ENCODE results near the gene TRAPPC2.
"Not testable (repeated sequence)": the region's sequence is repeated elsewhere in the genome, so short reads cannot be mapped to it uniquely, and the experiment has no call there.

The TRAPPC2 gene

DNA sequence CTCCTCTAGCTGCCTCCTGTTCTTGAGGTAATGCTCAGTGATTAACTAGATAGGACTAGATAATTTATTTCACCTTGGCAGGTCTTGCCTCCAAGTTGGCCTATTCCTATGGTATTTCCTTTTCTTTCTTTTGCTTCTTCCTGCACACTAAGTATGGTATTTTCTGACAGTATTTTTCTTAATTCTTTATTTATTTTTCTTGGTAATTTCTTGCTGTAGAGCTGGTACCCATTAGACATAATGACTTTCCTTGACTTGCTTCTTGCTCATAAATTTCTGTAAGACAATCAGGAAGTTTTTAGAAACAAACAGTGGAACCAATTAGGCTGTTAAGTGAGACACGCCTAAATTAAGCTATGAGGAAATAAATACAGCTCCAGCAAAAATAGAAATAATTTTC lies 36.0 kb downstream of the TRAPPC2 start:
- no peak for DNase-seq (ENCODE audit: low spot score)

DNA sequence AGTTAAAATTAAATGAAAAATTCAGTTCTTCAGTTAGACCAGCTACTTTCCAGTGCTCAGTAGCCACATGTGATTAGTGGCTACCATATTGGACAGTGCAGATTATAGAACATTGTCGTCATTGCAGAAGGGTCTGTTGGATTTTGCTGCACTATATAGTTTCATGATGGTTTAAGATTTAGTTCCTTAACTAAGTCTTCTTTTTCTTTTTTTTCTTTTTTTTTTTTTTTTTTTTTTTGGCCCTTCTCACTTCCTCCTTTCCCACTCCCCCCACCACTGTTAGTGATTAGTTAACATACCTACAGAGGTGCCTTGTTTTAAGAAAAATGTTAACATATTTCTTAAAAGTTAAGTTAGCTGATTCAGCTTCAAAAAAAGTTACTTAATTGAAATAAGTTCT lies 36.4 kb downstream of the TRAPPC2 start:
- DNase-seq (ENCODE audit: low spot score), result no peak

DNA sequence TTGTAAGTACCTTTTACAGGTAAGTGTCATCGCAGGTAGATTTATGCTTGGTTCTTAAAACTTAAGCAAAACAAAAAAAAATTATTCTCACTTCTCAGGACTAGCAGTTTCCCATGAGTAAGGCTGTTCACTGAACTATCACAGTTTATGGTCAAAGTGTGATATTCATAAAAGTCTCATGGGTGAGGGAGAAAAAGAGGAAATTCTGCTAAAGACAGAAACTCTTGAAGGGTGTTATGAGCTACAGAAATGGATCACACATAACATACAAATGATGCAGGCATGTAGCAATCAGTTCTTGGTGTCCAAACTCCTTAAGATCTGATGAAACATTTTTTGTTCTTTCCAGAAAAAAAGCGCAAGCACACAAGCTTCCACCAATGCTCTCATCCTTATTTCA lies 37.0 kb downstream of the TRAPPC2 start:
- DNase-seq (ENCODE audit: low spot score), result no peak

DNA sequence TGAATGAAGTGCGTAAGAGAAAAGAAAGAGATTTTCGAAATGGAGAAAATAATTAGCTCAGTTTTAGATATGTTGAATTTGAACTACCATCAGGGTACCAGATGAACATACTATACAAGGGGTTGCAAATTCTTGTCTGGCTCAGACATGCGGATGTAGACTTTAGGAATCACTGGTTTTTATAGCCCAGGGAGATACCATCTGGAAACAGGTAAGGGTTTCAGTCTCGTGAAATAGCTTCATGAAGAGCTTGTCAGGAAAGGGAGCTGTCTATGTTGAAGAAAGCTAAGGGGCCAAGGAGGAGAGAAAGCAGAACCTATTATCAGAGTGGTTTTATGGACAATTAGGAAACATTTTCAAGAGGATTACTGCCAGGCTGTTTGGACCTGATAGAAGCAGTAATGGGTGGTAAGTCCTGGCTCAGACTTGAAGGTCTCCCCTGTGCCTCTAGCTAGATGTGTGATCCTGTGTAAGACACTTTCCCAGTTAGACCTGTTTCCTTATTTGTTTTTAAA lies 38.8 kb downstream of the TRAPPC2 start:
- DNase-seq (ENCODE audit: low spot score), result no peak

DNA sequence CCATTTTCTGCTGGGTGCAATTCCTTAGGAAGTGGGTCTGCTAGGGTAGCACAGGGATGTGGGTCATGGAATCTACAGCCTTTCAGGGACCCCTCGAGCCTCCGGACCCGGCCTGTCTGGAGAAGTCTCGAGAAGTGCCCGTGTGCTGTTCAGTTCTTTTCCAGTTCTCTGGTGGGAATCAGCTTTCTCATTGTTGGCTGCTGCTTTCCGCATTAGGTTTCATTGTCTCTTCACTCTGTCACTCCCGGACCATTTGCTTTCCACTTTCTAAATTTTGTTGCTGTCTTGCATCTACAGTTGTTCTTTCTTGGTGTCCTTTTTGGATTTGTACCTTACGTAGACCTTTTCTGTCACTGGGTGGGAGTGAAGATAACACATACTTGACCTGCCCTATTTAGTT lies 39.4 kb downstream of the TRAPPC2 start:
- no peak for DNase-seq (ENCODE audit: low spot score)

DNA sequence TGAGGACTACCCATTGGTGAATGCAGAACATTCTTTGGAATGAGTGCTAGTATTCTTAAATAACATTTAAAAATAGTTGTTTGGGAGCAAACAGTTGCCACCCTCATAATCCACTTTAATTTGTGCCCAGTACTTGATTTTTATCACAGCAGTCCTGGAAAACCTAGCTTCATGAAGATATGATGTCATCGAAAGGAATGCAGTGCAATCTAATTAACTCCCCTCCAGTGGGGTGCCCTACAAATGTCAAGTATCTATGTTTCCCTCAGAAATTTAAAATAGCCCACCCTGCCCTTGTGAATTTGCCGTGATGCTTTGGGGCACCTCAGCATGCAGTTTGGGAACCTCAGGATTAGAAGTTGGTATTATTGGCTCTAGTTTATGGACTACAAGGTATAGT lies 40.1 kb downstream of the TRAPPC2 start:
- DNase-seq (ENCODE audit: low spot score), result no peak

DNA sequence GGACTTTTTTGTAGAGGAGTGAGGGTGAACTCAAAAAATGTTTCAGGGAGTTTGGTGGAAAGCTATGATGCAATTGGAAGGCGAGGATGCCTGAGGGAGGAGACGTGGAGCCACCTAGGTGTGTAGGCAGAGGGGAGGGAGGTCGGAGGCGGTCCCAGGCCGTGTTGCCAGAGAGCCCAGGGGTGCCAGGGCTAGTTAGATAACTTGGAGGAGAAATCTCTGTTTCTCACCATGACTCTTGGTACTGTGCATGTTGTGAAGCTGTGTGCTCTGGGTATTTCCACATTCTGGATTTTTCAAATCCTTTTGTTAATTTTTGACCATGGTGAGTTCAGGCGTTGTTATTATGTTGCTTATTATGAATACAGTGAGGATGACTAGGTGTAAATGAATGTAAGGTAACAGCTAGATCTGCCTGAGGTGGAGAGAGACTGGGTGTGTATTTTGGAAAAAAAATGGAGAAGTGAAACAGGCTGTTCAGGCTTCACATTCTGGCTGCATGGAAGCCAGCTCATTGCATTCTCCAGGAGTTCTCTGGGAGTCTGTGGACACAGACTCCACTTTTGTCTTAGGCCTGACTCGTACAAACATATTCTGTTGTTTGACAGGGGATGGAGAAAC lies 41.0 kb downstream of the TRAPPC2 start:
- DNase-seq (ENCODE audit: low spot score), result no peak

DNA sequence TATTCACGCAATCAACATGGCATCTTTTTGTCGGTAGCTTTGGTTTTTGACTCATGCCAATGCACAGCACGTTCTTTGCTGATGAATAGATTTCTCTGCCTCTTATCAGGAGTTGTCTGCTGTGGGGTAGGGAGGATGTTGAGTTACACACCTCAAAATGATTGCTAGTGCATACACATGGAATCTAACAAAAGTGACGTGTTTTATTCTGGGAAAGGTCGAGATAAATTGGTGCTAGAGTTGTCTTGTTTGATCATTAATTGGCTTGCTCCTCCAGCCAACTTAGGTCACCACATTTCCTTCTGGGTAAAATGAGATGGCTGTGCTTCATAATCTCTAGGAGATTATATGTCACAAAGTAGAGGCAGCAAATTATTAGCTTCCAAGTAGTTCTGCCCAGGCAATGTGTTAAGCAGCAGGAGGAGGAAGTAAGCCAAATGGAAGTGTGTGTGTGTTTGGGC lies 41.6 kb downstream of the TRAPPC2 start:
- DNase-seq (ENCODE audit: low spot score), result no peak

DNA sequence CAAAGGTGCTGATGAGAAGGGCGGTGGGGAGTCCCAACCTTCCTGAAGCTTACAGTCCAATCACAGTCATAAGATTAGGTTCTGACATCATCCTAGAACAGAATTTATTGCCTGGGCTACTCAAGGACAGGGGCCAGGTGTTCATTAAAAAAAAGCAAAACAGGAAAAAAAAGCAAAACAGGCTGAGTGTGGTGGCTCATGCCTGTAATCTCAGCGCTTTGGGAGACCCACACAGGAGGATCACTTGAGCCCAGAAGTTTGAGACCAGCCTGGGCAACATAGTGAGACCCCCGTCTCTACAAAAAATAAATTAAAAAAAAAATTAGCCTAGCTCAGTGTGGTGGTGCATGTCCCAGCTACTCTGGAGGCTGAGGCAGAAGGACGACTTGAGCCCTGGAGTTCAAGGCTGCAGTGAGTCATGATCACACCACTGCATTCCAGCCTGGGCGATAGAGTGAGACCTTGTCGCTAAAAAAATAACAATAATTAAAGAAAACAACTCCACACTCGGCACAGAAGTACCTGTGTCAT lies 42.5 kb downstream of the TRAPPC2 start:
- no peak for DNase-seq (ENCODE audit: low spot score)

DNA sequence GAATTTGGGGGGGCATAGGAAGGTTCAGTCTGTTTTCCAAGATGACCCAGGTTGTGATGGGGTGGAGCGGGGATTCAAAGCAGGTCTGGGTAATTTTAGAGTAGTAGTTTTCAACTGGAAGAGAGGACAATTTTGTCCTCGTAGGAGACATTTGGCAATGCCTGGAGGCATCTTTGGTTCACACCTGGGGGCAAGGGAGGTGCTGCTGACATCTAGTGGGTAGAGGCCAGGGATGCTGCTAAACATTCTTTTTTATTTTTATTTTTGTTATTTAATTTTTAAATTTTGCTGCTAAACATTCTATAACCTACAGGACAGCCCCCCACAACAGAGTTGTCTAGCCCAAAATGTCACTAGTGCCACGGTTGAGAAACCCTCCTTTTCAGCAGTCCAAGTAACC lies 43.6 kb downstream of the TRAPPC2 start:
- no peak for DNase-seq (ENCODE audit: low spot score)

DNA sequence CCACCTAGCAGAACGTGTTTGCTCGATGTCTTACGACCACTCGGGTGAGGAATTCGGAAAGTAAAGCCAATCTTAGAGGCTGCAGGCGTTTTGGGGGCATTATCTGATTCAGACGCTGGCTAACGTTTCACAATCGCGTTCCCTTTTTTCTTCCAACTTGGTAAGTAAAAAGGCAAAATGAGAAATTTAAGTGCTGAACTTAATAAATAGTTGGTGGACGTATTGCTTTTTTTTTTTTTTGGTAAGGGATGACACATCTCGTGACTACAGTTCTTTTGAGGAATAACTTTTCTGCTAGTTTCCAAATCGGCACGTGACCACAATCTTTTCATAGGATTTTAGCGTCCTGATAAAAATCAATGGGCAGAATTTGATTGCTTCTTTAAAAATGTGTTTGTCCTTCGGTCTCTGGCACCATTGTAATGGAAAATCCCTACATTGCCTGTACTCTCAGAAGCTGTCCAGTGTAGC lies 44.6 kb downstream of the TRAPPC2 start:
- DNase-seq (ENCODE audit: low spot score), result no peak

DNA sequence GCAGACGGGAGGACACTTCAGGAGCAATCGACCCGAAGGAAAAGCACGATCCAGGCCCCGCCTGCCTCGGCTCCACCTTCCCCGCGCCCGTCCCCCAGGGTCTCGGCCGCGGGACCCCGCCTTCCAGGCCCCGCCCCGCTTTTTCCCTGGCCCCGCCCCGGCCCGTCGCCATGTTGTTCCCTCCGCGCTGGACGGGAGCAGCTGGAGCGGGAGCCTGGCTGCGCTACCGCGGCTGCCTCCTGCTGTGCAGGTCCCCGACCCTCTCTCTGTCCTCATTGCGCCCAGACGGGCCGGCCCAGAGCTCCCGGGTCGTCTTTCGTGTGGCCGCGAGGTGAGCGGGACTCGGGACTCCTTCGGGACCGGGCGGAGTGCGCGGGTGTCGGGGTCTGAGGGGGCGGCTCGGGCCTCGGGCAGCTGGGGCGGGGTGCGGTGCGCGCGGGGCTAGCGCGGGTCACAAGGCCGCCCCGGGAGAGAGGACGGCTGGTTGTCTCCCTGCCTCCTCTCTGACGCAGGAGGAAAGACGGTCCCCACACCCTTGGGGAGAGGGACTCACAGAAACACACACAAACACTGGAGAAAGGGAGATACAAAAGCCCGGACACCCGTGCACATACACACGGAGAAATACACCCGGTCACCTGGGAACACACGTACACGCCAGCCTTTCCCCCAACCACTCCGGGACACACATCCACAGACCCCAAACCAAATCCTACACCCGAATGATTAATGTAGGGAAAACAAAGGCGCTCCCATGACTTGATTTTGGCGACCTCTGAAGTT lies 45.3 kb downstream of the TRAPPC2 start, which contains the start of gene RAB9A:
Gene RAB9A, plus strand, starts transcription at position 171 of the 783 bp plus-strand sequence. CDS start 19,619 bp downstream, outside the sequence.
- DNase-seq (ENCODE audit: low spot score), result peak; percentile 68

DNA sequence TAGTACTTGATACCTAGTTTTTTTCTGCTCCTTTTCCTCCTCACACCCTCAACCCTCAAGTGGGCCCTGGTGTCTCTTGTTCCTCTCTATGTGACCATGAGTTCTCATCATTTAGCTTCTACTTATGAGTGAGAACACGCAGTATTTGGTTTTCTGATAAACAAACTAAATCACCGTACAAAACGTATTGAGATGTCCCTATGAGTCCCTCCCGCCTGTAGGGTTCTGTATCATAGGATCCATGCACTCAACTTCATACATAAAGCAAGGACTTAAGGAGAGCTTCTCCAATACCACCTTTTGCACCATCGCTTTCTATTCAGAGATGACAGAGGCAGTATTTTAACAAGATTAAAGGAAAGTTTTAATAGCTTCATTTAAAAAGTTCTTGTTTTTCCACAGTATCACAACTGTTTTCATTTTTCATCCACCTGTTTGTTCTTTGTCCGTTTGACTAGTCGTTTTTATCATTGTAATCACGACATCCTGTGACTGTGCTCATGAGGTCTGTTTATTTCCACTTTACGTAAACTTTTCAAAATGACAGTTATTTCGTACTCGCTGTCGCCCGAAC lies 45.9 kb downstream of the TRAPPC2 start:
- peak; percentile 27 for DNase-seq (ENCODE audit: low spot score)

DNA sequence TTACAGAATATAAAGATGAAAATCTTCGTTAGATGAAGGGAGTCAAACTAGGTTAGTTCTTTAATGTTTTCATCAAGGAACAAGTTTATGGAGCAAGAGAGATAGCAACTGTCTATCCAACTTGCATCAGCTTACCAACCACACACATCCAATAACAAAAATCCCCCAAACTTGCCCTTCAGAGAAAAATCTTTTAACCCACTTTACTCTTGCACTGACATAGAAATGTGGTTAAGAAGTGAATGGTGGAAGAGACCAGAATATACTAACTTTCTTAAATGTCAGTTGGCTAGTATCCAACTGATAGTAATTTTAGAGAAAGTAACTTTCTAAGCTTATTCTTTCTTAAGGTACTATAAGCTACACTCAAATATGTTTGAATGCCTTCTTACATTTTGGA lies 47.2 kb downstream of the TRAPPC2 start:
- no peak for DNase-seq (ENCODE audit: low spot score)

DNA sequence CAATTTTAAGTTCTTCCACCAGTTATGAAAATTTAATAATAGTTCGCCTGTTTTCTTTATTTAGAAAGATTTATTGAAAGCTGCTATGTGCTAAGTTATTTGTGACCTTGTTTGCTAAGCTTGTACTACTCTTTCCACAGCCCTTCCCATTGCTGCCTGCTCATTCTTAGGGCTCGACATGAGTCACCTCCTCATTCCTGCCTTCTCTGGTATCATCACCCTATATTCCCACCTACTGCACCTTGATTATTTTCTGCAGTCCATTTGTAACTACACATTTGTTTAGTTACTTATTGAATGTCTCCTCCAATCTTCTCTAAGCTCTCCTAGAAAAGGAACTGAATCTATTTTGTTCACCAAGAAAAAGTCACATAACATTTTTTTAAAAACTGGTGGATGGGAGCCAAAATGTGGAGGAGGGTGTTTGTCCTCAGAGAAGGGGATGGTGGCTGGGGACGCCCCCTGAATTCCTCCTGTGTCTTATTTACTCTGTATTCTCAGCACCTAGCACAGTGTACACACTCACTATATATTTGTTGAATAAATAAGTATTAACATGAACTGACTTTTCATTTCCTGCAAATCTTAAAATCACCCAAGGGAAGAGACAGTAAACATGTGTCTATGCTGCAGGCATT lies 49.2 kb downstream of the TRAPPC2 start:
- DNase-seq (ENCODE audit: low spot score), result peak; percentile 9

DNA sequence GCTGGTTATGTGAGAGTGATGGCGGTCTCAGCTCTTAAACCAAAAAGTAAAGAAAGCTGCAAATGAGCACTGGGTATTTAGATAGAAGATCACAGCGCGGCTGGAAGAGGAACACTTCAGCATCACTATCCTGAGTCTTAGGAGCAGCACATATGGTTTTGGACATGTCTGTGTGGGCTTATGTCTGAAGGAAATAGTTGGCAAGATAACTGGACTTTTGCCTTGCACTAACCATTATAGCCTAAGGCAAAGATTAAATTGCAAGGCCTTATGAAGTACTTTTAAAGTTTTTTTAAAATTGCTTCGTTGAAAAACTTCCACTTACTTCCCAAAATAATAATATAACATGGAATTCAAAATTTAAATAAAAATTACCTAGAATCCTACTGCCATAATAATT lies 50.1 kb downstream of the TRAPPC2 start:
- no peak for DNase-seq (ENCODE audit: low spot score)

DNA sequence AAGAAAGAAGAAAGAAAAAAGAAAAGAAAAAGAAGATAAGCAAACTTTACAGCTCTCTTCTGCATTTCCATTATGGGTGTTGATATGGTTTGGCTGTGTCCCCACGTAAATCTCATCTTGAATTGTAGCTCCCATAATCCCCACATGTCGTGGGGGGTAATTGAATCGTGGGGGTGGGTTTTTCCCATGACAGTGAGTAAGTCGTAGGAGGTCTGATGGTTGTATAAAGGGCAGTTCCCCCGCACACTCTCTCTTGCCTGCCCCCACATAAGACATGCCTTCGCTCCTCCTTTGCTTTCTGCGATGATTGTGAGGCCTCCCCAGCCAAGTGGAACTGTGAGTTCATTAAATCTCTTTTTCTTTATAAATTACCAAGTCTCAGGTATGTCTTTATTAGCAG lies 52.8 kb downstream of the TRAPPC2 start:
- no peak for DNase-seq (ENCODE audit: low spot score)

DNA sequence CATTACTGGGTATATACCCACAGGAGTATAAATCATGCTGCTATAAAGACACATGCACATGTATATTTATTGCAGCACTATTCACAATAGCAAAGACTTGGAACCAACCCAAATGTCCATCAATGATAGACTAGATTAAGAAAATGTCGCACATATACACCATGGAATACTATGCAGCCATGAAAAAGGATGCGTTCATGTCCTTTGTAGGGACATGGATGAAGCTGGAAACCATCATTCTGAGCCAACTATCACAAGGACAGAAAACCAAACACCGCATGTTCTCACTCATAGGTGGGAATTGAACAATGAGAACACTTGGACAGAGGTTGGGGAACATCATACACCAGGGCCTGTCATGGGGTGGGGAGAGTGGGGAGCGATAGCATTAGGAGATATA lies 54.7 kb downstream of the TRAPPC2 start:
- DNase-seq (ENCODE audit: low spot score), result not testable (repeated sequence)

DNA sequence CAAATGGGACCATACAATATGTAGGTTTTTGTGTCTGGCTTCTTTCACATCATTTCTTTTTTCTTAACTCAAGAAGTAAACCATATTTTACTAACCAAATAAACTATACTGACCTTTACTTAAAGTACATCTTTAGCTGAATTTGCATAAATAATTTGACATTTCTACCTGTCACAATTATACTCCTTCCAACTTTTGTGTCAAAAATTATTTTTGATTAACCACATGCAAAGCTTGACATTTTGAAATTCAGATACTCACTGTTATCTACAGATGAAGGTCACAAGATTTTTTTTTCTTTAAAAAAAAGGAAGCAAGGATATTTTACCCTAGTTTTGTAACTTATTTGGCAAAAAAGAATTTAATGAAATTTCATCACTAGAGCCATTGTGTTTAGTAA lies 57.5 kb downstream of the TRAPPC2 start:
- no peak for DNase-seq (ENCODE audit: low spot score)

DNA sequence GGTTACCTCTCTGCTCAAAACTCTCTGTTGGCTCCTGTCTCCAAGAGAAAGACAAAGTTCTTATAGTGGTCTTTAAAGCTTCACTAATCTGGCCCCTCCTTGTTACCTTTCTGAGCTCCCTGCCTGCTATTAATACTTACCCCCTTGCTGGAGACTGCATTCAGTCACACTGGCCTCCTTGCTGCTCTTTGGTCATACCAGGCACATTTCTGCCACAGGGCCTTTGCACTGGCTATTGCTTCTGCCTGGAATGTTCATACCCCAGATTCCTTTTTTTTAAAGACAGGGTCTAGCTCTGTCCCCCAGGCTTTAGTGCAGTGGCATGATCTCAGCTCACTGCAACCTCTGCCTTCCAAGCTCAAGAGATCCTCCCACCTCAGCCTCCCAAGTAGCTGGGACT lies 61.4 kb downstream of the TRAPPC2 start:
- DNase-seq (ENCODE audit: low spot score), result no peak

DNA sequence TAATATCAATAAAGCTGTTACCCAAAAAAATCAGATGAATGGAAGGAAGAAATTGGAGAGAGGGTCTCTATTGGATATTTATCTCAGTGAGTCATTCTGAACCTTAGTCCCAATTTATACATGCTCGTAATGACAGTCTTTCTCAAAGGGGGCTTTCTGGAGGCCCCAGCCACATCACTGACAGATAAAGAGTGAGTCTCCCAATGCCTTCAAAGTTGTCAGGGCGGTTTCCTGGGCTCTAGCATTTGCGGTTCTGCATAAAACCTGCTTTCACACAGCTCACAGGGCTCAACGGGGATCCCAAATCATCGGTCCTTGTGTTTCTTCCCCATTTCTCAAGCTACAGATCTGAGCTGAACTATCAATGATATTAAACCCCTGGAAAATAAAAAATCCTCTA lies 64.2 kb downstream of the TRAPPC2 start:
- no peak for DNase-seq (ENCODE audit: low spot score)

DNA sequence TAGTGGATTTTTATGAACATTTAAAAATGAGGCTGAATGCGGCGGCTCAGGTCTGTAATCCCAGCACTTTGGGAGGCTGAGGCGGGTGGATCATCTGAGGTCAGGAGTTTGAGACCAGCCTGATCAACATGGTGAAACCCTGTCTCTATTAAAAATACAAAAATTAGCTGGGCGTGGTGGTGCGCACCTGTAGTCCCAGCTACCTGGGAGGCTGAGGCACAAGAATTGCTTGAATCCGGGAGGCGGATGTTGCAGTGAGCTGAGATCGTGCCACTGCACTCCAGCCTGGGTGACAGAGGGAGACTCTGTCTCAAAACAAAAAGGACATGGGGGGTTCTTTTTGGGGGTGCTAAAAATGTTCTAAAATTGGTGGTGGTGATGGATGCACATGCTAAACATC lies 64.7 kb downstream of the TRAPPC2 start:
- not testable (repeated sequence) for DNase-seq (ENCODE audit: low spot score)

Data from SW480 (cell line).